Measurements from ENCODE around the gene APEH. TPM values are rescaled to one million over a fixed set of nuclear protein-coding genes. Genes with fewer than 3 reads are reported as not detected.

The APEH gene
- total and polyA plus RNA-seq, 2 donors (not counting 1 experiment from before 2014, with no cell fraction given): 79.4 to 96.2 TPM

DNA sequence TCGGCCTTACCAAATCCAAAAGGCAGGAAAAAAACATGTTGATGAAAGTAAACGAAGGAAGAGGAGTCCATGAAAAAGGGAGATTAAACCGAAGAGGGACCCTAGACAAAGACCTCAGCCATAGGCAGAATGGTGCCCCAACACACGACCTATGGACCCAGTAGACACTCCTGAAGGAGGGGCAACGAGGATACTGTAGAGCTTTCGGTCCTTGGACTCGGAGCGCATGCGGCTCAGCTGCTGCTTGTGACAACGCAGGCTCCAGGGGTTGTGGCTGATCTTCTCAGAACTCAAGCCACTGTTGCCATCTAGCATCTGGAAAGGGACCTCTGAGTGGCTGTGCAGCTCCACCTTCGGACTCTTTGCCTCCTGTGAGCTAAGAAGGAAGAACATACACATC lies 58.4 kb downstream of the APEH start:
- Histone ChIP-seq H3K79me2 (ENCODE audit: control insufficient read depth, insufficient read depth, low read length) (peaks cover 4% of the 10 kb centered on the region), H3K4me1 (ENCODE audit: control insufficient read depth in 2 of 2, insufficient read depth in 2 of 2, low read length in 2 of 2) (peaks cover 0 to 3% of the 10 kb centered on the region in 2 donors), H4K20me1 (ENCODE audit: control insufficient read depth, insufficient read depth, low read length, poor library complexity, severe bottlenecking) (no peaks in the 10 kb centered on the region), H3K27ac (ENCODE audit: low read length in 2 of 2) (no peak overlapping the region), H3K9me3 (ENCODE audit: control extremely low read depth in 1 of 3, control insufficient read depth in 2 of 3, insufficient read depth in 1 of 3, low read length in 2 of 3) (no peaks in the 10 kb centered on the region), H3K36me3 (replicated peaks in 1 of 2; ENCODE audit: control extremely low read depth in 1 of 2, control insufficient read depth in 1 of 2, extremely low read depth in 1 of 2, insufficient read depth in 2 of 2, low read length in 1 of 2) (peaks cover 6 to 56% of the 10 kb centered on the region in 2 experiments), H3K4me2 (replicated peaks; ENCODE audit: low read depth, low read length, poor library complexity, severe bottlenecking) (no peak overlapping the region), H3K9ac (ENCODE audit: low read length) (no peak overlapping the region), H3K4me3 (ENCODE audit: control extremely low read depth in 1 of 5, extremely low read depth in 1 of 5, insufficient read depth in 1 of 5, low read depth in 2 of 5, low read length in 4 of 5) (no peak overlapping the region), H2AFZ (ENCODE audit: insufficient read depth, low read depth, low read length, poor library complexity, severe bottlenecking) (no peak overlapping the region), H3K27me3 (replicated peaks in 1 of 4; ENCODE audit: control extremely low read depth in 1 of 4, control insufficient read depth in 3 of 4, insufficient read depth in 4 of 4, low read length in 3 of 4) (no peaks in the 10 kb centered on the region)
- ATAC-seq (ENCODE audit: low read depth) (no peak), DNase-seq (no peak)
- no peak overlapping the region for H3K27ac Mint-ChIP-seq
- peaks cover 2% of the 10 kb centered on the region for H3K4me1 Mint-ChIP-seq
- no peak for TF ChIP-seq EZH2 (IDR thresholded peaks at IDR 0.05; ENCODE audit: borderline replicate concordance, insufficient read depth, low read depth, low read length, poor library complexity, severe bottlenecking)
- TF ChIP-seq, protein P1, sequence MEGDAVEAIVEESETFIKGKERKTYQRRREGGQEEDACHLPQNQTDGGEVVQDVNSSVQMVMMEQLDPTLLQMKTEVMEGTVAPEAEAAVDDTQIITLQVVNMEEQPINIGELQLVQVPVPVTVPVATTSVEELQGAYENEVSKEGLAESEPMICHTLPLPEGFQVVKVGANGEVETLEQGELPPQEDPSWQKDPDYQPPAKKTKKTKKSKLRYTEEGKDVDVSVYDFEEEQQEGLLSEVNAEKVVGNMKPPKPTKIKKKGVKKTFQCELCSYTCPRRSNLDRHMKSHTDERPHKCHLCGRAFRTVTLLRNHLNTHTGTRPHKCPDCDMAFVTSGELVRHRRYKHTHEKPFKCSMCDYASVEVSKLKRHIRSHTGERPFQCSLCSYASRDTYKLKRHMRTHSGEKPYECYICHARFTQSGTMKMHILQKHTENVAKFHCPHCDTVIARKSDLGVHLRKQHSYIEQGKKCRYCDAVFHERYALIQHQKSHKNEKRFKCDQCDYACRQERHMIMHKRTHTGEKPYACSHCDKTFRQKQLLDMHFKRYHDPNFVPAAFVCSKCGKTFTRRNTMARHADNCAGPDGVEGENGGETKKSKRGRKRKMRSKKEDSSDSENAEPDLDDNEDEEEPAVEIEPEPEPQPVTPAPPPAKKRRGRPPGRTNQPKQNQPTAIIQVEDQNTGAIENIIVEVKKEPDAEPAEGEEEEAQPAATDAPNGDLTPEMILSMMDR (IDR thresholded peaks at IDR 0.05): no peak
- no peaks in the 10 kb centered on the region for H3K27me3 Mint-ChIP-seq
- ChIA-PET CTCF (no interaction called here), POLR2A (no interaction called here)
- no peaks in the 10 kb centered on the region for H3K9me3 Mint-ChIP-seq (ENCODE audit: insufficient read depth)
- no peak overlapping the region for H3K4me3 Mint-ChIP-seq
- intact Hi-C loops (cut with micrococcal nuclease): no loop called here
- 94% methylated on average over 10 of the region's 11 CpGs for WGBS (ENCODE audit: insufficient coverage)

DNA sequence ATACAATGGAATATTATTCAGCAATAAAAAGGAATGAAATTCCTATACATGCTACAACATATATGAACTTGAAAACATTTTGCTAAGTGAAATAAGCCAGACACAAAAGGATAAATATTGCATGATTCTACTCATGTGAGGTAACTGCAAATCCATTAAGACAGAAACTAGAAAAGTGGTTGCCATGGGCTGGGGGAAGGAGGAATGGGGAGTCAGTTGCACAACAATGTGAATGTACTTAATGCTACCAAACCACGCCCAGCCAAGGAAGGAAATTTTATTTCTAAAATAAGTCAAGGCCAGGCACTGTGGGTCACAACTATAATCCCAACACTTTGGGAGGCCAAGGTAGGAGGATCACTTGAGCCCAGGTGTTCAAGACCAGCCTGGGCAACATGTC lies 59.4 kb downstream of the APEH start:
- no peaks in the 10 kb centered on the region for H3K9me3 ChIP-seq (ENCODE audit: control extremely low read depth in 1 of 3, control insufficient read depth in 2 of 3, insufficient read depth in 1 of 3, low read length in 2 of 3)
- ChIA-PET CTCF (interaction anchor here (0.7 kb wide), 1 partner anchor 24 kb away, joined by 3 read pairs; no protein-coding TSS in a partner anchor), POLR2A (interaction anchor here (0.6 kb wide), 1 partner anchor 639 kb away, joined by 5 read pairs; no protein-coding TSS in a partner anchor)
- no peaks in the 10 kb centered on the region for H3K27me3 ChIP-seq (replicated peaks in 1 of 4; ENCODE audit: control extremely low read depth in 1 of 4, control insufficient read depth in 3 of 4, insufficient read depth in 4 of 4, low read length in 3 of 4)
- no peak overlapping the region for H3K4me2 ChIP-seq (replicated peaks; ENCODE audit: low read depth, low read length, poor library complexity, severe bottlenecking)
- peaks cover 6 to 61% of the 10 kb centered on the region in 2 experiments for H3K36me3 ChIP-seq (replicated peaks in 1 of 2; ENCODE audit: control extremely low read depth in 1 of 2, control insufficient read depth in 1 of 2, extremely low read depth in 1 of 2, insufficient read depth in 2 of 2, low read length in 1 of 2)
- Mint-ChIP-seq H3K9me3 (ENCODE audit: insufficient read depth) (no peaks in the 10 kb centered on the region), H3K27me3 (no peaks in the 10 kb centered on the region), H3K27ac (no peak overlapping the region), H3K4me1 (no peaks in the 10 kb centered on the region), H3K4me3 (no peak overlapping the region)
- no peaks in the 10 kb centered on the region for H4K20me1 ChIP-seq (ENCODE audit: control insufficient read depth, insufficient read depth, low read length, poor library complexity, severe bottlenecking)
- H2AFZ ChIP-seq (ENCODE audit: insufficient read depth, low read depth, low read length, poor library complexity, severe bottlenecking): no peak overlapping the region
- DNase-seq (no peak), ATAC-seq (ENCODE audit: low read depth) (no peak)
- H3K27ac ChIP-seq (ENCODE audit: low read length in 2 of 2): no peak overlapping the region
- intact Hi-C loops (cut with micrococcal nuclease): no loop called here
- peaks cover 9% of the 10 kb centered on the region for H3K79me2 ChIP-seq (ENCODE audit: control insufficient read depth, insufficient read depth, low read length)
- TF ChIP-seq, protein P1 (IDR thresholded peaks at IDR 0.05): no peak
- TF ChIP-seq EZH2 (IDR thresholded peaks at IDR 0.05; ENCODE audit: borderline replicate concordance, insufficient read depth, low read depth, low read length, poor library complexity, severe bottlenecking): no peak
- no peaks in the 10 kb centered on the region for H3K4me1 ChIP-seq (ENCODE audit: control insufficient read depth in 2 of 2, insufficient read depth in 2 of 2, low read length in 2 of 2)
- WGBS (ENCODE audit: insufficient coverage): no CpG with 5 or more reads among the region's 1 CpG
- no peak overlapping the region for H3K4me3 ChIP-seq (ENCODE audit: control extremely low read depth in 1 of 5, extremely low read depth in 1 of 5, insufficient read depth in 1 of 5, low read depth in 2 of 5, low read length in 4 of 5)
- H3K9ac ChIP-seq (ENCODE audit: low read length): no peak overlapping the region

Small RNAs within 50 kb of the gene (small RNA-seq; reads per million reads assigned to genes)
- gene AMIGO3 (ENCODE audit: insufficient read length, low read depth, low replicate concordance): not detected

Other genes starting within 250 kb of the APEH start
- 28.8 and 32.3 TPM in 2 replicates for gene NICN1, start 245.0 kb upstream of the APEH start, total RNA-seq
- 45.9 and 66.4 TPM in 2 replicates for gene NICN1, start 245.0 kb upstream of the APEH start, polyA plus RNA-seq
- 27.2 and 27.3 TPM in 2 replicates for gene DAG1, start 204.1 kb upstream of the APEH start, total RNA-seq
- 9.6 and 11.2 TPM in 2 replicates for gene DAG1, start 204.1 kb upstream of the APEH start, polyA plus RNA-seq
- 0.20 and 0.24 TPM in 2 replicates for gene BSN, start 119.9 kb upstream of the APEH start, total RNA-seq
- gene BSN, start 119.9 kb upstream of the APEH start, polyA plus RNA-seq: 0.03 TPM in 2 replicates
- 14.5 and 15.7 TPM in 2 replicates for gene MST1, start 15.1 kb downstream of the APEH start, total RNA-seq
- 26.4 and 32.1 TPM in 2 replicates for gene MST1, start 15.1 kb downstream of the APEH start, polyA plus RNA-seq
- 53.2 and 69.0 TPM in 2 replicates for gene RNF123, start 15.2 kb downstream of the APEH start, total RNA-seq
- 51.8 and 55.6 TPM in 2 replicates for gene RNF123, start 15.2 kb downstream of the APEH start, polyA plus RNA-seq
- gene AMIGO3, start 45.3 kb downstream of the APEH start, total RNA-seq: not detected in 2 replicates
- gene AMIGO3, start 45.3 kb downstream of the APEH start, polyA plus RNA-seq: 11.1 and 18.6 TPM in 2 replicates
- gene GMPPB, start 49.6 kb downstream of the APEH start, total RNA-seq: 30.0 and 31.4 TPM in 2 replicates
- 32.5 and 54.4 TPM in 2 replicates for gene GMPPB, start 49.6 kb downstream of the APEH start, polyA plus RNA-seq
- 73.1 and 77.8 TPM in 2 replicates for gene IP6K1, start 112.2 kb downstream of the APEH start, total RNA-seq
- gene IP6K1, start 112.2 kb downstream of the APEH start, polyA plus RNA-seq: 27.8 and 29.3 TPM in 2 replicates
- 0.29 and 0.32 TPM in 2 replicates for gene CDHR4, start 125.5 kb downstream of the APEH start, total RNA-seq
- gene CDHR4, start 125.5 kb downstream of the APEH start, polyA plus RNA-seq: 0.18 and 0.33 TPM in 2 replicates
- 25.8 and 28.2 TPM in 2 replicates for gene INKA1, start 128.9 kb downstream of the APEH start, total RNA-seq
- 15.5 and 24.0 TPM in 2 replicates for gene INKA1, start 128.9 kb downstream of the APEH start, polyA plus RNA-seq
- gene UBA7, start 139.6 kb downstream of the APEH start, total RNA-seq: 418 and 436 TPM in 2 replicates
- 772 and 943 TPM in 2 replicates for gene UBA7, start 139.6 kb downstream of the APEH start, polyA plus RNA-seq
- gene TRAIP, start 182.2 kb downstream of the APEH start, total RNA-seq: 8.7 and 9.9 TPM in 2 replicates
- gene TRAIP, start 182.2 kb downstream of the APEH start, polyA plus RNA-seq: 5.0 and 5.7 TPM in 2 replicates
- gene CAMKV, start 195.6 kb downstream of the APEH start, total RNA-seq: not detected in 2 replicates
- gene CAMKV, start 195.6 kb downstream of the APEH start, polyA plus RNA-seq: not detected in 2 replicates
- 2.4 and 2.8 TPM in 2 replicates for gene MST1R, start 229.5 kb downstream of the APEH start, total RNA-seq
- gene MST1R, start 229.5 kb downstream of the APEH start, polyA plus RNA-seq: 0.92 and 1.7 TPM in 2 replicates

Measured in B cell (primary cell).